ENCODE data around the gene PCID2.

The PCID2 gene

DNA sequence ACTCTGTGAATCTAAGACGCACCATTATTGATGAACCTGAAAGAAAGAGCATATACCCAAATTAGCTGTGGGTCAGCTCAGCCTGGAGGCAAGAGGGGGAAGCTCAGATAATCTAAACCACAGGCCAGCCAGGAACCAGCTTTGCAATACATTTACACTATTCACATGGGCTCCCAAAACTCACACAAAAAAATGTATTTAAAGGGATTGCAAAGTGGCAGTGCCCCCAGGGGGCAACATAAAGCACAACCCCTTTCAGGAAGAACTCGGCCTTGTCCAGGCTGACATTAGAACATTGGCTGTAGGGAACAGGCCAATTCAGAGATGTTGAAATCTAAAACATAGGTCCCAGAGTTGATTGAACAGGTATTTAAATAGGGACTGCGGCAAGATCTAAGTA is 53.3 kb downstream of the PCID2 start:
- H3K36me3 Mint-ChIP-seq (ENCODE audit: low read depth): no peaks in the 10 kb centered on the region
- peaks cover 23% of the 10 kb centered on the region for H3K4me1 Mint-ChIP-seq
- peaks cover 19% of the 10 kb centered on the region for H3K27me3 Mint-ChIP-seq (ENCODE audit: low read depth)
- no peaks in the 10 kb centered on the region for H3K9me3 Mint-ChIP-seq
- H3K27ac Mint-ChIP-seq: peak overlapping the region in 2 of 3 experiments; percentile 70 to 74
- TF ChIP-seq, protein P1, sequence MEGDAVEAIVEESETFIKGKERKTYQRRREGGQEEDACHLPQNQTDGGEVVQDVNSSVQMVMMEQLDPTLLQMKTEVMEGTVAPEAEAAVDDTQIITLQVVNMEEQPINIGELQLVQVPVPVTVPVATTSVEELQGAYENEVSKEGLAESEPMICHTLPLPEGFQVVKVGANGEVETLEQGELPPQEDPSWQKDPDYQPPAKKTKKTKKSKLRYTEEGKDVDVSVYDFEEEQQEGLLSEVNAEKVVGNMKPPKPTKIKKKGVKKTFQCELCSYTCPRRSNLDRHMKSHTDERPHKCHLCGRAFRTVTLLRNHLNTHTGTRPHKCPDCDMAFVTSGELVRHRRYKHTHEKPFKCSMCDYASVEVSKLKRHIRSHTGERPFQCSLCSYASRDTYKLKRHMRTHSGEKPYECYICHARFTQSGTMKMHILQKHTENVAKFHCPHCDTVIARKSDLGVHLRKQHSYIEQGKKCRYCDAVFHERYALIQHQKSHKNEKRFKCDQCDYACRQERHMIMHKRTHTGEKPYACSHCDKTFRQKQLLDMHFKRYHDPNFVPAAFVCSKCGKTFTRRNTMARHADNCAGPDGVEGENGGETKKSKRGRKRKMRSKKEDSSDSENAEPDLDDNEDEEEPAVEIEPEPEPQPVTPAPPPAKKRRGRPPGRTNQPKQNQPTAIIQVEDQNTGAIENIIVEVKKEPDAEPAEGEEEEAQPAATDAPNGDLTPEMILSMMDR (IDR thresholded peaks at IDR 0.05; ENCODE audit: unreplicated experiment in 3 of 3): no peak
- H3K4me3 Mint-ChIP-seq: peak overlapping the region; percentile 58 to 79 (median 77)

DNA sequence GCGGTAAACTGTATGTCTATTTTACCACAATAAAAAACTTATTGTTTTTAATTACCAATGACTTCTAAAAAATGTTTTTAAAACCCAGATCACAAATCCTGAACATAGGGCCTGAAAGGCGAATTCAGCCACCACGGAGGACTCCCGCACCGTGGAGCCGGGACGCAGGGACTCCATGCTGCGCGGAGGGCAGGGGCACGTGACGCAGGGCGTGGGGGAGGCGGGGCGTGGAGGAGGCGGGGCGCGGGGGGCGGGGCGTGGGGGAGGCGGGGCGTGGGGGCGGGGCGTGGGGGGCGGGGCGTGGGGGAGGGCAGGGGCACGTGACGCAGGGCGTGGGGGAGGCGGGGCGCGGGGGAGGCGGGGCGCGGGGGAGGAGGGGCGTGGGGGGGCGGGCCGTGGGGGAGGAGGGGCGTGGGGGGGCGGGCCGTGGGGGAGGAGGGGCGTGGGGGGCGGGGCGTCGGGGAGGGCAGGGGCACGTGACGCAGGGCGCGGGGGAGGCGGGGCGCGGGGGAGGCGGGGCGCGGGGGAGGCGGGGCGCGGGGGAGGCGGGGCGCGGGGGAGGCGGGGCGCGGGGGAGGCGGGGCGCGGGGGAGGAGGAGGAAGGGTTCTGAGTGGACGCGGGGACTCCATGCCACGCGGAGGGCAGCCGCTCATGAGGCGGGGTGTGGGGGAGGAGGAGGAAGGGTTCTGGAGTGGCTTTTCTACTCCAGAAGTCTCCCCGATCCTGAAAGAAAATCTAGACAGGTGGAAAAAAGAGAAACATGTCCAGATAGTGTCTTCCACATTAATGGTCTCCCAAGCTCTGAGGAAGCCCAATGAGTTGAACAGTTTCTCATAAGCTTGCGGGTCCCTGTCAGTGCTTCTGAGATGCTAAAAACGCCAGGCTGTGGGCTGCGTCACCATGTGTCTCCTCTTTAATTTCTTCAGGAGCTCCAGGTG is 54.4 kb downstream of the PCID2 start:
- H3K27me3 Mint-ChIP-seq (ENCODE audit: low read depth): peaks cover 15% of the 10 kb centered on the region

DNA sequence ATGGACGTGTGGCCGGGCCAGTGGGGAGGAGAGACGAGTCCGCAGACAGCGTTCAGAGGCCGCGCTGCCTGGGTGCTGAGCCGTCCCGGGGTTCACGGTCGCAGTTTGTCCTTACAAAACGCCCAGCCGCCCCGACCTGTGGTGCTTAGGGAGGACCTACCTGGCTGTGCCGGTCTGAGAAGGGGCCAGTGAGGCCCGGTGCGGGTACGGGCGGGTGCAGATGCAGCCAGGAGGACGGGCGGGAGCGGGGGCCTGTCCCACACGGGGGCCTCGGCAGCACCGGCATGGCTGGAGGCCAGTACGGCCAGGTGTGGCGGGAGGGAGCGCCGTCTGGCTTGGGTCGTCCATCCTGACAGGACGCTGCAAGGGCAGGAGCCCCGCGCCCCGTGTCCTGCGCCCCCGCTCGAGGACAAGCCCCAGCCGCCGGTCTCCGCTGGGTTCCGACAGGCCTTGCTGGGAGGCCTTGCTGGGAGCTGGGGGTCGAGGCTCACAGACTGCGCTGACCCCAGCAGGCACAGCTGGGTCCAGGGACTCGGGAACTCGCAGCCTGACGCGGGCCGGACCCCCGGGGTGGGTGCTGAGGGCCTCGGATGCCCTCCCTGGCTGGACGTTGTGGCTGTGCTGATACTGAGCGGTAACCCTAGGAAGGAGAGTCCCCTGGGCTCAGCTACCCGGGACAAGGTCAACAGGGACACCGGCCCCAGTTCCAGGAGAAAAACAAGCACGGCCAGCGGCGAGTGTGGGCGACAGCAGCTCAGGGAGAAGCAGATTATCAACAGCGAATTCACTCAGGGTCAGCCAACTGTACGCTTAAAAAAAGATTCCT is 55.3 kb downstream of the PCID2 start:
- H3K4me1 Mint-ChIP-seq: peaks cover 23% of the 10 kb centered on the region
- TF ChIP-seq, protein P1 (IDR thresholded peaks at IDR 0.05; ENCODE audit: unreplicated experiment in 3 of 3): no peak

More for the DNA sequence above, 54.4 kb downstream of the PCID2 start:
- Mint-ChIP-seq H3K4me1 (peaks cover 23% of the 10 kb centered on the region), H3K4me3 (peak overlapping the region; percentile 78 to 79 (median 78)), H3K27ac (peak overlapping the region; percentile 56 to 94 (median 82)), H3K36me3 (ENCODE audit: low read depth) (no peaks in the 10 kb centered on the region), H3K9me3 (no peaks in the 10 kb centered on the region)
- TF ChIP-seq, protein P1 (IDR thresholded peaks at IDR 0.05; ENCODE audit: unreplicated experiment in 3 of 3): no peak

DNA sequence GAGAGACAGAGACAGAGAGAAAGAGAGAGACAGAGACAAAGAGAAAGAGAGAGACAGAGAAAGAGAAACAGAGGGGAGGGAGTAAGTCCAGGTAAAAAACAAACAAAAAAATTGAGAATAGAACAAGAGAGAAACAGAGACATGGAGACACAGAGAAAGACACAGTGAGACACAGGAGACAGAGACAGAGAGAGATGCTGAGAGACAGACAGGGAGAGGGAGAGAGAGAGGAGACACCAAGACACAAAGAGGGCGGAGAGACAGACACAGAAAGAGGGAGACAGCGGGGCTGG is 55.8 kb downstream of the PCID2 start:
- TF ChIP-seq, protein P1 (IDR thresholded peaks at IDR 0.05; ENCODE audit: unreplicated experiment in 3 of 3): no peak
- peak overlapping the region; percentile 78 to 96 (median 90) for H3K27ac Mint-ChIP-seq
- peaks cover 23% of the 10 kb centered on the region for H3K4me1 Mint-ChIP-seq
- no peaks in the 10 kb centered on the region for H3K9me3 Mint-ChIP-seq
- H3K27me3 Mint-ChIP-seq (ENCODE audit: low read depth): peaks cover 12% of the 10 kb centered on the region
- H3K36me3 Mint-ChIP-seq (ENCODE audit: low read depth): no peaks in the 10 kb centered on the region
- peak overlapping the region; percentile 84 to 89 (median 88) for H3K4me3 Mint-ChIP-seq

More for the DNA sequence above, 55.3 kb downstream of the PCID2 start:
- Mint-ChIP-seq H3K4me3 (peak overlapping the region; percentile 84 to 89 (median 88)), H3K27me3 (ENCODE audit: low read depth) (peaks cover 14% of the 10 kb centered on the region), H3K27ac (peak overlapping the region; percentile 78 to 96 (median 94)), H3K9me3 (no peaks in the 10 kb centered on the region), H3K36me3 (ENCODE audit: low read depth) (no peaks in the 10 kb centered on the region)

DNA sequence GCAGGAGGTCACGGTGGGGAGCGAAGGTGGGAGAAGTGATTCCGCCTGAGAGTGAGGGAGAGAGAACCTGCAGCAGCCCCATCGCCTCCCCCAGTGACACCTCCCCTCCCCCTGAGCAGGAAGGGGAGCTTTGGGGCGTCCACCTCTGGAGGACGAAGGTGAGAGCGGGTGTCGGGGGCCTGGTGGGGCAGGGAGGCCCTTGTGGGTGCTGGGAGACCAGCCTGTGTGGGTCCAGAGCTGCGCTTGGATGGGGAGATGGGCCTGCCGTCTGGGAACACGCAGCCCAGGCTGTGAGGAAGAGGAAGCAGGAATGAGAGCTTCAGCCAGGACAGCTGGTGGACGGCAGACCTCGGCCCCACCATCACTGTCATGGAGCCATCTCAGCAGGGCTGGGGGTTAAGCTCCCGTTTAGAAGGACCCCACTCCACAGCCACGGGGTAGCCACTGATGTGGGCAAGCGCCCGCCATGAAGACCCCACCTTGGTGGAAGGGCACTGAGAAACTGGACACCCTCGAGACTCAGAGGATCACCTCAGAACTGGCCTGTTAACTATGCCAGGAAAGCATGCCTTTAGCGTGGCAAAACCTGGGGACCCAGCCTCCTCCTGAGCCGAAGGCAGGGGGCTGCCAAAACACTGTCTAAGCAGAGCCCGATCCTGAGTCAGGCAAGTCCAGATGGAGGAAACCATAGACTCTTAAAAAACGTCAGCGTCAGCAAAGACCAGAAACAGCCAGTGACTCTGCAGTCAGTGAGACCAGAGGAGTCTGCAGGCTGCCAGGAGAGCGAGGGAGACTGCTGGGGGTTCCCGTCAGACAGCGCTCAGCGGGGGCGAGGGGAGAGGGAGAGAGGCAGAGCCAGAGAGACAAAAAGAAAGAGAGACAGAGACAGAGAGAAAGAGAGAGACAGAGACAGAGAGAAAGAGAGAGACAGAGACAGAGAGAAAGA is 56.5 kb downstream of the PCID2 start:
- TF ChIP-seq, protein P1 (IDR thresholded peaks at IDR 0.05; ENCODE audit: unreplicated experiment in 3 of 3): no peak
- H3K27me3 Mint-ChIP-seq (ENCODE audit: low read depth): peaks cover 12% of the 10 kb centered on the region
- peaks cover 23% of the 10 kb centered on the region for H3K4me1 Mint-ChIP-seq
- peak overlapping the region; percentile 84 to 89 (median 88) for H3K4me3 Mint-ChIP-seq
- H3K36me3 Mint-ChIP-seq (ENCODE audit: low read depth): no peaks in the 10 kb centered on the region
- peak overlapping the region; percentile 78 to 96 (median 90) for H3K27ac Mint-ChIP-seq
- no peaks in the 10 kb centered on the region for H3K9me3 Mint-ChIP-seq

Measured in nephron (organoid).